Large intestine (tissue), 3 donors: ENCODE measurements around the gene PDE4D. TPM values are rescaled to one million over a fixed set of nuclear protein-coding genes. Genes with fewer than 3 reads are reported as not detected.
A peak's percentile ranks its signal among the peaks of the same experiment; 100 is the strongest.

ENCODE experiments used
- DNase-seq, 2 donors: peaks; one replicate each; pipeline versions ENCODE4 v3.0.0 to v3.0.0-alpha.2; 2013
- H3K27ac ChIP-seq: one replicate; pipeline ENCODE4 v1.5.1; 2013; ENCODE audit warnings: low read length
- H3K27me3 ChIP-seq: 2 replicates; pipeline ENCODE4 v1.6.1; 2013; ENCODE audit warnings: low read length; ENCODE audit not compliant: control insufficient read depth, insufficient read depth
- H3K36me3 ChIP-seq: 2 replicates; pipeline ENCODE4 v1.6.1; 2013; ENCODE audit warnings: low read length; ENCODE audit not compliant: control insufficient read depth, insufficient read depth
- H3K4me1 ChIP-seq: one replicate; pipeline ENCODE4 v1.6.1; 2013; ENCODE audit warnings: low read length; ENCODE audit not compliant: control insufficient read depth, insufficient read depth
- H3K4me3 ChIP-seq: one replicate; pipeline ENCODE4 v1.5.1; 2013; ENCODE audit warnings: low read length
- H3K9me3 ChIP-seq: one replicate; pipeline ENCODE4 v1.6.1; 2013; ENCODE audit warnings: mild to moderate bottlenecking, low read depth, low read length, moderate library complexity; ENCODE audit not compliant: control insufficient read depth
- WGBS: methylation state at CpG from one replicate; pipeline ENCODE4 v1.1.5; 2013; ENCODE audit warnings: low lambda C conversion rate; ENCODE audit not compliant: insufficient coverage; 5-methylcytosine and 5-hydroxymethylcytosine counted together
- polyA plus RNA-seq: library from polyadenylated mRNA; unstranded; fragments of 120-200 nt; gene quantifications from one replicate; pipeline ENCODE4 v1.2.1, GENCODE V29; 2013

PDE4D gene
- polyA plus RNA-seq, 1 donor, result 13.5 TPM

- no peaks in the 10 kb centered on the region for H3K36me3 ChIP-seq
- 100% methylated on average over 1 of the region's 1 CpG for WGBS
- H3K27me3 ChIP-seq, result no peaks in the 10 kb centered on the region
- no peaks in the 10 kb centered on the region for H3K9me3 ChIP-seq
- no peak overlapping the region for H3K27ac ChIP-seq
- no peaks in the 10 kb centered on the region for H3K4me1 ChIP-seq
- DNase-seq, result no peak
- H3K4me3 ChIP-seq, result no peak overlapping the region
These were observed 165.2 kb downstream of the PDE4D start for GRCh38 chr5:59728356-59728755.

- no peak overlapping the region for H3K4me3 ChIP-seq
- H3K27ac ChIP-seq, result no peak overlapping the region
- H3K27me3 ChIP-seq, result no peaks in the 10 kb centered on the region
- no peaks in the 10 kb centered on the region for H3K4me1 ChIP-seq
- no peak for DNase-seq
- no peaks in the 10 kb centered on the region for H3K36me3 ChIP-seq
- no peaks in the 10 kb centered on the region for H3K9me3 ChIP-seq
- WGBS, result 100% methylated on average over 2 of the region's 2 CpGs
These were observed 166.3 kb downstream of the PDE4D start for GRCh38 chr5:59727186-59727585.

- no peaks in the 10 kb centered on the region for H3K9me3 ChIP-seq
- no peaks in the 10 kb centered on the region for H3K4me1 ChIP-seq
- no peaks in the 10 kb centered on the region for H3K36me3 ChIP-seq
- WGBS, result 100% methylated on average over 1 of the region's 1 CpG
- H3K27ac ChIP-seq, result no peak overlapping the region
- no peak for DNase-seq
- no peak overlapping the region for H3K4me3 ChIP-seq
- H3K27me3 ChIP-seq, result no peaks in the 10 kb centered on the region
These were observed 168.1 kb downstream of the PDE4D start for GRCh38 chr5:59725392-59725767.

- no peaks in the 10 kb centered on the region for H3K9me3 ChIP-seq
- no peak overlapping the region for H3K4me3 ChIP-seq
- no CpG with 5 or more reads among the region's 4 CpGs for WGBS
- no peak overlapping the region for H3K27ac ChIP-seq
- no peaks in the 10 kb centered on the region for H3K27me3 ChIP-seq
- no peaks in the 10 kb centered on the region for H3K4me1 ChIP-seq
- peak; percentile 16 to 26 for DNase-seq
- H3K36me3 ChIP-seq, result no peaks in the 10 kb centered on the region
These were observed 168.8 kb downstream of the PDE4D start for GRCh38 chr5:59724482-59725391.

- H3K36me3 ChIP-seq, result no peaks in the 10 kb centered on the region
- H3K27ac ChIP-seq, result no peak overlapping the region
- no peaks in the 10 kb centered on the region for H3K27me3 ChIP-seq
- H3K4me3 ChIP-seq, result no peak overlapping the region
- no peak for DNase-seq
- no peaks in the 10 kb centered on the region for H3K4me1 ChIP-seq
- 89% methylated on average over 1 of the region's 2 CpGs for WGBS
- no peaks in the 10 kb centered on the region for H3K9me3 ChIP-seq
These were observed 170.7 kb downstream of the PDE4D start for GRCh38 chr5:59722874-59723273.

- Histone ChIP-seq H3K4me1 (no peaks in the 10 kb centered on the region), H3K36me3 (no peaks in the 10 kb centered on the region), H3K27ac (no peak overlapping the region), H3K4me3 (no peak overlapping the region), H3K9me3 (no peaks in the 10 kb centered on the region), H3K27me3 (no peaks in the 10 kb centered on the region)
- no peak for DNase-seq
- WGBS, result 80% methylated on average over 1 of the region's 3 CpGs
These were observed 171.8 kb downstream of the PDE4D start for GRCh38 chr5:59721741-59722140.

- no CpG with 5 or more reads among the region's 1 CpG for WGBS
- Histone ChIP-seq H3K36me3 (no peaks in the 10 kb centered on the region), H3K4me3 (no peak overlapping the region), H3K27me3 (no peaks in the 10 kb centered on the region), H3K4me1 (no peaks in the 10 kb centered on the region), H3K9me3 (no peaks in the 10 kb centered on the region), H3K27ac (no peak overlapping the region)
- no peak for DNase-seq
These were observed 173.5 kb downstream of the PDE4D start for GRCh38 chr5:59720063-59720462.

GRCh38 chr5:59716966-59717500 lies 176.5 kb downstream of the PDE4D start:
- no peak overlapping the region for H3K4me3 ChIP-seq
- no peaks in the 10 kb centered on the region for H3K36me3 ChIP-seq
- no peaks in the 10 kb centered on the region for H3K4me1 ChIP-seq
- H3K27ac ChIP-seq, result no peak overlapping the region
- H3K27me3 ChIP-seq, result no peaks in the 10 kb centered on the region
- peaks cover 13% of the 10 kb centered on the region for H3K9me3 ChIP-seq
- WGBS, result no CpG with 5 or more reads among the region's 1 CpG
- no peak for DNase-seq

- Histone ChIP-seq H3K4me3 (no peak overlapping the region), H3K9me3 (peaks cover 13% of the 10 kb centered on the region), H3K27ac (no peak overlapping the region), H3K27me3 (no peaks in the 10 kb centered on the region), H3K4me1 (no peaks in the 10 kb centered on the region), H3K36me3 (no peaks in the 10 kb centered on the region)
- no peak for DNase-seq
- no CpG with 5 or more reads among the region's 9 CpGs for whole genome bisulfite sequencing
These were observed 177.5 kb downstream of the PDE4D start for GRCh38 chr5:59716029-59716428.

- WGBS, result no CpG with 5 or more reads among the region's 5 CpGs
- H3K27me3 ChIP-seq, result no peaks in the 10 kb centered on the region
- no peaks in the 10 kb centered on the region for H3K4me1 ChIP-seq
These were observed 178.3 kb downstream of the PDE4D start for GRCh38 chr5:59715228-59715627.

GRCh38 chr5:59713498-59713844 lies 180.1 kb downstream of the PDE4D start:
- Histone ChIP-seq H3K27me3 (no peaks in the 10 kb centered on the region), H3K36me3 (no peaks in the 10 kb centered on the region), H3K4me3 (no peak overlapping the region), H3K4me1 (no peaks in the 10 kb centered on the region), H3K27ac (no peak overlapping the region), H3K9me3 (peaks cover 13% of the 10 kb centered on the region)
- no peak for DNase-seq
- no CpG with 5 or more reads among the region's 6 CpGs for WGBS

More at GRCh38 chr5:59715228-59715627, 178.3 kb downstream of the PDE4D start:
- peaks cover 13% of the 10 kb centered on the region for H3K9me3 ChIP-seq
- no peak for DNase-seq
- no peak overlapping the region for H3K4me3 ChIP-seq
- H3K27ac ChIP-seq, result no peak overlapping the region
- H3K36me3 ChIP-seq, result no peaks in the 10 kb centered on the region
